Neuron (in vitro differentiated cells): ENCODE results near the gene SHPK.

Source experiments
- H2AFZ ChIP-seq: one replicate; pipeline ENCODE4 v1.6.1; 2013; ENCODE audit warnings: low read depth, mild to moderate bottlenecking, inconsistent platforms, low read length, moderate library complexity
- H3K27me3 ChIP-seq: one replicate; pipeline ENCODE4 v1.6.1; 2013; ENCODE audit warnings: low read length; ENCODE audit not compliant: insufficient read depth
- H3K36me3 ChIP-seq: one replicate; pipeline ENCODE4 v1.6.1; 2013; ENCODE audit warnings: low read length; ENCODE audit not compliant: insufficient read depth
- H3K4me1 ChIP-seq: one replicate; pipeline ENCODE4 v1.6.1; 2013; ENCODE audit warnings: low read length; ENCODE audit not compliant: insufficient read depth
- H3K4me3 ChIP-seq: 2 replicates; pipeline ENCODE4 v1.5.1; 2013; ENCODE audit warnings: mild to moderate bottlenecking, low read length, moderate library complexity
- H3K9me3 ChIP-seq: one replicate; pipeline ENCODE4 v1.6.1; 2013; ENCODE audit warnings: low read length

Gene SHPK

GRCh38 chr17:3602499-3602898, 33.6 kb downstream of the SHPK start:
- no peak overlapping the region for H3K4me3 ChIP-seq
- H3K9me3 ChIP-seq, result no peaks in the 10 kb centered on the region
- no peaks in the 10 kb centered on the region for H3K4me1 ChIP-seq
- no peak overlapping the region for H2AFZ ChIP-seq
- no peaks in the 10 kb centered on the region for H3K27me3 ChIP-seq
- H3K36me3 ChIP-seq, result peaks cover 28% of the 10 kb centered on the region

DNA sequence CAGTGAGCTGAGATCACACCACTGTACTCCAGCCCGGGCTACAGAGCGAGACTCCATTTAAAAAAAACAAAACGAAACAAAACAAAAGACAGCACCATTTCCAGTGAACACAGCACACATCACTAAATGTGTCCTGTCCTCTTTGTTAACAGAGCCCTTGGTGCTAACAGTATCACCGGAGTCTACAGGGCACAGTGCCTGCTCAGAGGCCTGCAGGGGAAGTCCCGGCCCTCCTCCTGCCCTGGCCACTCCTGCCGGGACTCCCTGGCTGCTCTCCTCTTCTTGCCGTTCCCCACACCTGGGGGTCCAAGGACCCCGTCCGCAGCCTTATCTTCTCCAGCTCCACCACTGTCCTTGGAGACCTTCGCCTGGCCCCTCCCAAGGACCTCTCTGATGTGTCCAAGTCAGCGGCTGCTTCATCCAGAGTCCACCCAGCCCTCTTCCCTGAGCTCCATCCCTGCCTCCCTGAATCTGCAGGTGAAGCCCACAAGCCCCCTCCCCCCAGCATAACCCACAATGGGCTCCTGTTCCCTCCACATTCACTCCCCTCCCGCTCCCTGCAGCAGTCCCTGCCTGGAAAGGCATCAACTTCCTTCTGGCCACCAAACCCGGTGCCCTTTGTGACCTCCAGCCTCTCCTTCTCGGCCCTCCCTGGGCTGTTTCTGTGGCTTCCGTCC, 35.4 kb downstream of the SHPK start:
- Histone ChIP-seq H3K9me3 (no peaks in the 10 kb centered on the region), H2AFZ (no peak overlapping the region), H3K4me1 (no peaks in the 10 kb centered on the region), H3K36me3 (peaks cover 17% of the 10 kb centered on the region), H3K27me3 (no peaks in the 10 kb centered on the region), H3K4me3 (no peak overlapping the region)

- H2AFZ ChIP-seq, result no peak overlapping the region
- H3K9me3 ChIP-seq, result no peaks in the 10 kb centered on the region
- no peak overlapping the region for H3K4me3 ChIP-seq
- no peaks in the 10 kb centered on the region for H3K27me3 ChIP-seq
- peaks cover 6% of the 10 kb centered on the region for H3K36me3 ChIP-seq
- no peaks in the 10 kb centered on the region for H3K4me1 ChIP-seq
Measured at GRCh38 chr17:3598078-3598477, 38.0 kb downstream of the SHPK start.

- Histone ChIP-seq H2AFZ (no peak overlapping the region), H3K4me1 (no peaks in the 10 kb centered on the region), H3K27me3 (no peaks in the 10 kb centered on the region), H3K4me3 (no peak overlapping the region), H3K9me3 (no peaks in the 10 kb centered on the region), H3K36me3 (peaks cover 4% of the 10 kb centered on the region)
Measured at GRCh38 chr17:3596804-3597464, 39.1 kb downstream of the SHPK start.

- H3K36me3 ChIP-seq, result peaks cover 15% of the 10 kb centered on the region
- H3K4me3 ChIP-seq, result no peak overlapping the region
- no peaks in the 10 kb centered on the region for H3K4me1 ChIP-seq
- H3K9me3 ChIP-seq, result no peaks in the 10 kb centered on the region
- H3K27me3 ChIP-seq, result no peaks in the 10 kb centered on the region
- H2AFZ ChIP-seq, result no peak overlapping the region
Measured at GRCh38 chr17:3594976-3595375, 41.1 kb downstream of the SHPK start.

GRCh38 chr17:3594051-3594800, 41.8 kb downstream of the SHPK start:
- H3K4me3 ChIP-seq, result no peak overlapping the region
- H3K9me3 ChIP-seq, result no peaks in the 10 kb centered on the region
- H2AFZ ChIP-seq, result no peak overlapping the region
- no peaks in the 10 kb centered on the region for H3K4me1 ChIP-seq
- no peaks in the 10 kb centered on the region for H3K27me3 ChIP-seq
- peaks cover 22% of the 10 kb centered on the region for H3K36me3 ChIP-seq

DNA sequence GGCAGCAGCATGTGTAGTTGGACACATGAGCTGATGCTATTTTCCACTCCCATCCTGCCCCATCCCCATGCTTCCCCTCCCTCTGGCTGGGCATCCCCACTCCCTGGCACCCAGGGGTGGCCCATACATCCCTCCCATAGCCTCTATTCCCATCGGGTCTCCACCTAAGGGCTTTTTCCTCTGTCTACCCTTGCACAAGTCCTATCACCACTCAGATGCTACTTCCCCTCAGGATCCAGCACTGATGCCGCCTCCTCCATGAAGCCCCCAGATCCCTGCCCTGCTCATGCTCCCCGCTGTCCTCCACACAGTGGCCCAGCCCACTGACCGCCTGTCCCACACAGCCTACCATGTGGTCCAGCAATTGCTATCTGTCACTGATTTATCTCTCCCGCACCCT, 42.7 kb downstream of the SHPK start:
- no peak overlapping the region for H2AFZ ChIP-seq
- H3K4me3 ChIP-seq, result no peak overlapping the region
- H3K9me3 ChIP-seq, result no peaks in the 10 kb centered on the region
- H3K27me3 ChIP-seq, result no peaks in the 10 kb centered on the region
- H3K36me3 ChIP-seq, result peaks cover 27% of the 10 kb centered on the region
- no peaks in the 10 kb centered on the region for H3K4me1 ChIP-seq

GRCh38 chr17:3592216-3592860, 43.7 kb downstream of the SHPK start:
- Histone ChIP-seq H2AFZ (no peak overlapping the region), H3K36me3 (peaks cover 33% of the 10 kb centered on the region), H3K4me1 (no peaks in the 10 kb centered on the region), H3K27me3 (no peaks in the 10 kb centered on the region), H3K4me3 (no peak overlapping the region), H3K9me3 (no peaks in the 10 kb centered on the region)

- peaks cover 44% of the 10 kb centered on the region for H3K36me3 ChIP-seq
- H3K4me3 ChIP-seq, result no peak overlapping the region
- H3K9me3 ChIP-seq, result no peaks in the 10 kb centered on the region
- H2AFZ ChIP-seq, result no peak overlapping the region
- H3K4me1 ChIP-seq, result no peaks in the 10 kb centered on the region
- H3K27me3 ChIP-seq, result no peaks in the 10 kb centered on the region
Measured at GRCh38 chr17:3590768-3591167, 45.3 kb downstream of the SHPK start.

DNA sequence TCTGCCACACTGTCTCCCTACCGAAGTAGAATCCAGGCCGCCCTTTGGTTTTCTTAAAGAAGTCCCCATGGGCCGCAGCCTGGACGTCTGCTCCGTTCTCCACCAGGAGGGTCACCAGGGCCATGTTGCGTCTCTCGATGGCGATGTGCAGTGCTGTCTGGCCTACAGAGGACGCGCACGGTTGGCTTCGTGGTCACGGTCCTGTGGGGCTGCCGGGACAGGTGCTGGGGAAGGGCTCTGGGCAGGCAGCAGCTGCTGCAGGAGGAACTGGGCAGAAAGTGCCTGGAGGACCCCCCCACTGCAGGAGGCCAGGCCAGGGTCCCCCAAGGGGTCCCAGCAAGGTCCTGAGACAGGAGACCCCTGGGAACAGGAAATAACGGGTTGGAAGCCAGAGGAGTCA, 45.8 kb downstream of the SHPK start:
- Histone ChIP-seq H3K4me3 (no peak overlapping the region), H3K9me3 (no peaks in the 10 kb centered on the region), H3K27me3 (no peaks in the 10 kb centered on the region), H3K36me3 (peaks cover 49% of the 10 kb centered on the region), H2AFZ (no peak overlapping the region), H3K4me1 (no peaks in the 10 kb centered on the region)

DNA sequence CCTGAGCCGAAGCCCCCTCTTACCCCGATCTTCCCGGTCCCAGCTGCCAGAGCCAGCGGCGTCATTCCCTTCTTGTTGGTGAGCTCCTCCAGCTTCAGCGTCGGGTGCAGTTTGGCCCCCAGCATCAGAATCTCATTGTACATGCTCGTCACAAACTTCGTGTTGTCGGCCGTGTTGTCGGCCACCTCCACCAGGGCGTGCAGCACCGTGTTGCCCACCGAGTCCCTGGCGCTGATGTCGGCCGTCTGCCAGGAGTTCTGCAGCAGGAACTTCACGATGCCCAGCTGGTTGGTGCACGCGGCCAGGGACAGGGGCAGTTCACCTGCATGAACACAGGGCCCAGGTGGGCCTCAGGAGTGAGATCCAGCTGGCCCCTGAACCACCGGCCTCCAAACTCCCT, 46.3 kb downstream of the SHPK start:
- Histone ChIP-seq H2AFZ (no peak overlapping the region), H3K27me3 (no peaks in the 10 kb centered on the region), H3K4me1 (no peaks in the 10 kb centered on the region), H3K4me3 (no peak overlapping the region), H3K36me3 (peaks cover 52% of the 10 kb centered on the region), H3K9me3 (no peaks in the 10 kb centered on the region)

GRCh38 chr17:3585826-3586225, 50.2 kb downstream of the SHPK start:
- Histone ChIP-seq H3K4me3 (no peak overlapping the region), H3K4me1 (no peaks in the 10 kb centered on the region), H3K36me3 (peaks cover 55% of the 10 kb centered on the region), H3K27me3 (no peaks in the 10 kb centered on the region), H3K9me3 (no peaks in the 10 kb centered on the region), H2AFZ (no peak overlapping the region)

DNA sequence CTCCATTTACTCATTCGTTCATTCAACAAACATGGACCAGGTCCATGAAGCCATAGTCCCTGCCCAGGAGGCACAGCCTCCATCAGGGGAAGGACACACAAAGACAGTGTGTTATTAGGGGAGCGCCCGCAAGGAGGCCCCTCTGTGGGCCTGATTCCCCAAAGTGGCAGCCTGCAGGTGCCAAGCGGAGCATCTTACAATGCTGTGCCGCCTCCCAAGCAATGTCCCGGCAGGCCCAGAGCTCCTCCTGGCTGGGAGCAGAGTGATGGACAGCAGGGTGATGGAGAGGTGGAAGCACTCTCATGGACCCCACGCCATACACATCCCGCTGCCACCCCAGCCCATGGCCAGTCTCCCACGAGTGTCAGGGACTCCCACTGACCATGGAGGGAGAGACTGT, 52.6 kb downstream of the SHPK start:
- Histone ChIP-seq H3K36me3 (peaks cover 42% of the 10 kb centered on the region), H3K27me3 (no peaks in the 10 kb centered on the region)

More for the DNA sequence above, 52.6 kb downstream of the SHPK start:
- Histone ChIP-seq H3K4me3 (no peak overlapping the region), H3K9me3 (no peaks in the 10 kb centered on the region), H3K4me1 (no peaks in the 10 kb centered on the region), H2AFZ (no peak overlapping the region)
